HG03378 (cell line): ENCODE data around the gene ZDHHC6.
"Not testable (repeated sequence)": the region's sequence is repeated elsewhere in the genome, so short reads cannot be mapped to it uniquely, and the experiment has no call there.

Source experiments
- ATAC-seq: cut with Tn5 transposase; IDR thresholded peaks from one replicate; pipeline ENCODE4 v1.9.1; 2021; ENCODE audit warnings: mild to moderate bottlenecking, moderate library complexity; ENCODE audit not compliant: unreplicated experiment

Gene ZDHHC6

DNA sequence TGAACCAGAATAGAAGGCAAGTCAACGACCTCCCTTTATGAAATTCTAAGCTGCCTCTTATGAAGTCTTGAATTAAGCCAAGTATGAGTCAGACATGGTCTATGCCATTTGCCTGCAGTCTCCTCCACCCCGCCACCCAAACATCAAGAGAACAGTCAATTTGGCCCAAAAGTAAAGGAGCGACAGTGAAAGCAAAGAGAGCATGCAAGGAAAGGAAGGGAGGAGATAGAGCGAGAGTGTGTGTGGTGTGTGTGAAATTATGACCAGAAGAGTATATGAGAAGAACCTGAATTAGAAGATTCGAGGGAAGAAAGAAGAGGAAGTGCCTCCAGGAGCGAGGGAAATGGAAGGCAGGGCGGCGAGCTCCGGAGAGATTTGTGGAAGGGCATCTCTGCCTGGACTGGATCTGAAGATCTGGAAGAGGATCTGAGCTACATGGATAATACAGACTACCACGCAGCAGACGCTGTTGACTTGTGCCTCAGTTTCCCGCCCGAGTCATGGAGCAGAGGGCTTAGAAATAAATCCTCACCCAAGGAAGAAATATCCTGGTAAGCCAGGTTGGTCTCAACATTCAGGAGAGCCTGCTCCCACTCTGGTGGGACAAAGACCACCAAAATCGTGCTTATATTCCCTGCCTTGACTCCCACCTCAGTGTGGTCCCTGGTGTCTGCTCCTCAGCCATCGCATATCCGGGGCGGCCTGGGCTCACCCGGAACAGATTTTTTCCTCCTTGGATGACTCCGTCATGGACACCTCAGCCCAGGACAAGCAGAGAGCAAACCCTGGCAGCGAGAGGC lies 459 bp downstream of the ZDHHC6 start:
- peak; percentile 1 for ATAC-seq

GRCh38 chr10:112442063-112442462 lies 4.7 kb downstream of the ZDHHC6 start:
- peak; percentile 37 for ATAC-seq

GRCh38 chr10:112441520-112441919 lies 5.2 kb downstream of the ZDHHC6 start:
- no peak for ATAC-seq

DNA sequence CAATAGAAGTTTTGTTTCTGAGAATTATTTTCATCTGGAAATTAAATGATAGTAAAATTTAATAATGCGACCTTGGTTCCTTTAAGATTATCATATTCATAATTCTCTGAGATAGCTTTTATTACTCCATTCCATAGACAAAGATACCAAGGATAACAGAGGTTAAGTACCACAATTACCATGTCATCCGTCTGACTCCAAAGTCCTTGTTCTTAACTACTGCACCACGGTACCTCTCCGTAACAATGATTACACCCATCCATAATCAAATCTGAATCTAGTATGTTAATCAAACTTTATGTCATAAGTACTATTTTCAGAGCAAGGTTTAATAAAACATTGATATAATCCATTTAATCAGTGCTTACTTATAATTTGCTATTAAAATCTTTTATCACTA lies 8.4 kb downstream of the ZDHHC6 start:
- no peak for ATAC-seq

DNA sequence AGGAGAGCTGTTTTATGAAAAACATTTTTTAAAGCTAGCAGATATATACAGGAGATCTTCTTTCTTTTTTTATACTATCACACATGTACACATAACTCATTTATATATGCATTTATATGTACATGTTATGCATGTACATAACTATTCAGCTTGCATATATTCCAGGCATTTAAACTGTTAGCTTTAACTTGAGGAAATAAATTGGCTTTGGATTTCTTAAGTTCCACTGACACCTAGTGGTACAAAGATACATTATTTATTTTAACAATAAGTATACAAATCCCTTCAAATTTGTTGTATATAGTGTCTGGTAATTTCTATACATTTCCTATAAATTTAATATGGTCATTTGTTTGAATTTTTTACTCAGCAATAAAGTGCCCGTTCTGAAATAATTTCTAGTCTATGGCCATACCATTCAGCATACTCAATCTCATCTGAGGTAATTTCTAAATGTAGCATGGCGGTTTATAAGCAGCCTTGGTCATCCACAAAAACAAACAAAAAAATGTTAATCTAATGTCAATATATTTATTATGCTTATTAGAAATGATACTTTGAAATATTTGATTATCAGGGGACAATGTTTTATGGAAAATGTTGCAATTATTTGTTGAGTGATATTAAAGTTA lies 11.6 kb downstream of the ZDHHC6 start:
- no peak for ATAC-seq

GRCh38 chr10:112433136-112433535 lies 13.6 kb downstream of the ZDHHC6 start:
- ATAC-seq: no peak

GRCh38 chr10:112429654-112430230 lies 17.0 kb downstream of the ZDHHC6 start:
- ATAC-seq: no peak

- no peak for ATAC-seq
These were observed 17.6 kb downstream of the ZDHHC6 start for GRCh38 chr10:112429147-112429546.

GRCh38 chr10:112426111-112426510 lies 20.6 kb downstream of the ZDHHC6 start:
- ATAC-seq: no peak

DNA sequence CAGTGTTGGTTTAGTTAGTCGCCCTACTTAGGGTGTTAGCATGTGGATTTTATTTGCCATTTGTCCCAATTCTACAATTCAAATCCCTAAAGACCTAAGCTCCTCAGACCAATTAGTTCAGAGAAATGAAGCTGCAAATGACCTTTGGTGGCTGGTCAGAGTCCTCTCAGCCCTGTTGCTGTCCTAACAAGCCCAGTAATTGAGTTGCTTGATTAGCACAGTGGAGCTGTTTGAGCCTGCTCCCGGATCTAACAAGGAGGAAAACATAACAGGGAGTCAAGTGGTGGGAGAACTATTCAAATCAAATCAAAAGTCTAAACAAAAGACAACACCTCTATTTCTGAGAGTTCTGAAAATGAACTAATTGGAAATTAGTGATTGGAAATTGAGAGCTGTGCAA lies 22.1 kb downstream of the ZDHHC6 start:
- ATAC-seq: no peak

GRCh38 chr10:112421731-112422130 lies 25.0 kb downstream of the ZDHHC6 start:
- no peak for ATAC-seq

GRCh38 chr10:112412696-112413095 lies 34.0 kb downstream of the ZDHHC6 start:
- no peak for ATAC-seq

DNA sequence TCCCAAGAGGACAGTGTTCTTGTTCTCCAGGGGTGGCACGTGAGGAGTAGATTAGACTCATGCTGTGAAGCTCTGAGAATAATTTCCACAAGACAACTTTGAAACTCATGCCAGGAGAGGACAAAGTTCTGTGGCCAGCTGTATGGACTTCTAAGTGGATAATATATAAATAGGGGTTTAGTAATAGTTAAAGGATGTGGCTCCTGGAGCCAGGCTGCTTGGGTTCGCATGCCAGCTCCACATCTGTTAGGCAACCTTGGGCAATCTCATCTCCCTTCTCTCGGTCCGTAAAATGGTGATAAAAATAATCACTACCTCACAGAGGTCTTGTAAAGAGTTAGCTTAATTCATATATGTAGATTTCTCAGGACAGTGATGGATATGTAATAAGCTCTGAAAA lies 37.0 kb downstream of the ZDHHC6 start:
- no peak for ATAC-seq

DNA sequence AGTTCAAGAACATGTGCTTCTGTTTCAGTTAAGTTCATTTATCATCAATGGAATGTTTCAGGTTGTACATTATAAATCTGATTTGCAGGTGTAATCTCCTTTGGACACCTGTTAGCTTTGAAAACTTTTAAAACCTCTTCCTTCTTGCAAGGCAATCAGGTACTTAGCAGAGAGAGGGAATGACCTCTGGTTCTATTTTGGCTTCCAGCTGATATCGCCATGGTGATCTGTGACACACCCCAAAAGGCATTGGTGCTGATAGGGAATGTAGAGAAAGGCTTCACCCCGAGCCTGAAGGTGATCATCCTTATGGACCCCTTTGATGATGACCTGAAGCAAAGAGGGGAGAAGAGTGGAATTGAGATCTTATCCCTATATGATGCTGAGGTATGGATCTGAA lies 37.4 kb downstream of the ZDHHC6 start:
- ATAC-seq: no peak

- ATAC-seq: no peak
These were observed 39.0 kb downstream of the ZDHHC6 start for GRCh38 chr10:112407696-112408095.

DNA sequence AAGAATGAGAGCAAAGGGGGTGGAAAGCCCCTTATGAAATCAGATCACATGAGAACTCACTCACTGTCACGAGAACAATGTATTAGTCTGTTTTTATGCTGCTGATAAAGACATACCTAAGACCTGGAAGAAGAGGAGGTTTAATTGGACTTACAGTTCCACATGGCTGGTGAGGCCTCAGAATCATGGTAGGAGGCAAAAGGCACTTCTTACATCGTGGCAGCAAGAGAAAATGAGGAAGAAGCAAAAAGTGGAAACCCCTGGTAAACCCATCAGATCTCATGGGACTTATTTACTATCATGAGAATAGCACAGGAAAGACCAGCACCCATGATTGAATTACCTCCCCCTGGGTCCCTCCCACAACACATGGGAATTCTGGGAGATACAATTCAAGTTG lies 39.9 kb downstream of the ZDHHC6 start:
- ATAC-seq: not testable (repeated sequence)

GRCh38 chr10:112404617-112405016 lies 42.1 kb downstream of the ZDHHC6 start:
- ATAC-seq: no peak

- ATAC-seq: no peak
These were observed 43.8 kb downstream of the ZDHHC6 start for GRCh38 chr10:112402917-112403316.

DNA sequence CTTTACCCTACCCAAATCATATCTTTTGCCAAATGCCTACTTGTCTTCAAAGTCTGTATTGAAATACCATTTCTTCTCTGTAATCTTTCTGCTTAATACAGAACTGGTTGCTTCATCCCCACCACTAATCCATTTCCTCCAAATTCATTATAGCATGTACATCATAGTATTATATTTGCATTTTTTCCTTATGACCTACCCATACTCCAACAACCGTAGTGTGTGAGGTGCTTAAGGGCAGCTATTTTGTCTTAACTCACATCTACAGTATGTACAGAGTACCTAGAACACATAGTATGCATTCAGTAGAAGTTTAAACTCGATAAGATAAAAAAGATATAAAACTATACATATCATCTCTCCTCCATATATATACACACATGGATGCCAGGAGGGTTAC lies 49.1 kb downstream of the ZDHHC6 start:
- no peak for ATAC-seq

- no peak for ATAC-seq
These were observed 50.7 kb downstream of the ZDHHC6 start for GRCh38 chr10:112395809-112396530.

DNA sequence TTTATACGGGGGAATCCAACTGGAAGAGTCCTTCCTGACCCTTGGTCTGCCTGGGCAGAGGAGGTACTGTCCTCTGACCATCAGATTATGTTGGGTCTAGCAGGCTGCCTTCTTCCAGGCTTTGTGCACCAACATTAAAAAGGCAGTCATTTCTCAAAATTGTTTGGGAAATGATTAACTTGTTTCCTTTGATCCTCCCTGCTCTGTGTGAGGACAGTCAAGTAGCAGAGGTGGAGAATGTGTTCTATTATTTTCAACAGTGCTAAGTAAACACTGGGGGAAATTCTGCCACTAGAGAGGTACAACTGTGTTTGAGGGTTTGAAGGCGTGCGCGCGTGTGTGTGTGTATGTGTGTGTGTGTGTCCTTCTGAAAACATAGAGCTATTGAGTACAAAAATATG lies 52.2 kb downstream of the ZDHHC6 start:
- ATAC-seq: peak; percentile 45

GRCh38 chr10:112393827-112394226 lies 52.9 kb downstream of the ZDHHC6 start:
- no peak for ATAC-seq
